ENCODE measurements around the gene GGNBP2. TPM values are rescaled to one million over a fixed set of nuclear protein-coding genes. Genes with fewer than 3 reads are reported as not detected.

GGNBP2 gene
- total and polyA plus RNA-seq, 2 experiments from 2014 or later, result 48.1 to 54.3 TPM

- TF ChIP-seq CTCF (IDR thresholded peaks at IDR 0.05; ENCODE audit: low read depth, low read length), result no peak
- H3K4me3 ChIP-seq, result no peak overlapping the region
- H3K36me3 ChIP-seq, result no peaks in the 10 kb centered on the region
- H3K27ac ChIP-seq, result no peak overlapping the region
- H3K27me3 ChIP-seq, result no peaks in the 10 kb centered on the region
- no peak for DNase-seq (ENCODE audit: low read depth in 1 of 2, low spot score in 1 of 2)
- H3K9me3 ChIP-seq (ENCODE audit: low read depth), result no peaks in the 10 kb centered on the region
- peaks cover 8% of the 10 kb centered on the region for H3K4me1 ChIP-seq (ENCODE audit: low read depth)
These were observed 63.6 kb downstream of the GGNBP2 start for GRCh38 chr17:36608280-36608679.

- peak; percentile 63 to 77 for DNase-seq (ENCODE audit: low read depth in 1 of 2, low spot score in 1 of 2)
- H3K9me3 ChIP-seq (ENCODE audit: low read depth), result no peaks in the 10 kb centered on the region
- peak; percentile 63 for TF ChIP-seq CTCF (IDR thresholded peaks at IDR 0.05; ENCODE audit: low read depth, low read length)
These were observed 64.2 kb downstream of the GGNBP2 start for GRCh38 chr17:36608794-36609497.

GRCh38 chr17:36609498-36609862 is 64.8 kb downstream of the GGNBP2 start:
- Histone ChIP-seq H3K27ac (no peak overlapping the region), H3K4me1 (ENCODE audit: low read depth) (no peaks in the 10 kb centered on the region), H3K9me3 (ENCODE audit: low read depth) (no peaks in the 10 kb centered on the region), H3K4me3 (no peak overlapping the region), H3K27me3 (no peaks in the 10 kb centered on the region), H3K36me3 (no peaks in the 10 kb centered on the region)
- DNase-seq (ENCODE audit: low read depth in 1 of 2, low spot score in 1 of 2), result no peak
- no peak for TF ChIP-seq CTCF (IDR thresholded peaks at IDR 0.05; ENCODE audit: low read depth, low read length)

More at GRCh38 chr17:36608794-36609497, 64.2 kb downstream of the GGNBP2 start:
- H3K27me3 ChIP-seq, result no peaks in the 10 kb centered on the region
- H3K4me1 ChIP-seq (ENCODE audit: low read depth), result peaks cover 2% of the 10 kb centered on the region
- no peak overlapping the region for H3K4me3 ChIP-seq
- H3K27ac ChIP-seq, result no peak overlapping the region
- H3K36me3 ChIP-seq, result no peaks in the 10 kb centered on the region

GRCh38 chr17:36610474-36610873 is 65.8 kb downstream of the GGNBP2 start:
- no peak for DNase-seq (ENCODE audit: low read depth in 1 of 2, low spot score in 1 of 2)
- no peak overlapping the region for H3K27ac ChIP-seq
- no peak for TF ChIP-seq CTCF (IDR thresholded peaks at IDR 0.05; ENCODE audit: low read depth, low read length)
- no peak overlapping the region for H3K4me3 ChIP-seq
- H3K36me3 ChIP-seq, result no peaks in the 10 kb centered on the region
- H3K4me1 ChIP-seq (ENCODE audit: low read depth), result peaks cover 7% of the 10 kb centered on the region
- H3K27me3 ChIP-seq, result no peaks in the 10 kb centered on the region
- H3K9me3 ChIP-seq (ENCODE audit: low read depth), result no peaks in the 10 kb centered on the region

- Histone ChIP-seq H3K27me3 (no peaks in the 10 kb centered on the region), H3K27ac (no peak overlapping the region), H3K4me1 (ENCODE audit: low read depth) (peaks cover 7% of the 10 kb centered on the region), H3K36me3 (no peaks in the 10 kb centered on the region), H3K4me3 (no peak overlapping the region), H3K9me3 (ENCODE audit: low read depth) (no peaks in the 10 kb centered on the region)
- no peak for TF ChIP-seq CTCF (IDR thresholded peaks at IDR 0.05; ENCODE audit: low read depth, low read length)
- peak in 1 of 2 donors; percentile 85 for DNase-seq (ENCODE audit: low read depth in 1 of 2, low spot score in 1 of 2)
These were observed 66.8 kb downstream of the GGNBP2 start for GRCh38 chr17:36611345-36612072.
